T-helper 2 cell treated with Interferon-gamma antibody and Interleukin-4, amounts not matched to agents 100 ng/mL and 5 ng/mL, for 36 hours (primary cell): ENCODE data around the gene GRHL1. TPM values are rescaled to one million over a fixed set of nuclear protein-coding genes. Genes with fewer than 3 reads are reported as not detected.

Experiments
- intact Hi-C: fragments of 100-400 bp; cut with micrococcal nuclease; formaldehyde crosslinking; loops from one replicate; pipeline ENCODE4 v1.15.1; 2023
- total RNA-seq: library from RNA; stranded (reverse); gene quantifications from 2 replicates; pipeline ENCODE4 v1.2.3, GENCODE V29; 2022

The GRHL1 gene
- total RNA-seq, 1 donor from 2014 or later: 0.75 TPM

- intact Hi-C loops: no loop called here
Measured at GRCh38 chr2:10038716-10039115, 87.2 kb downstream of the GRHL1 start.

- intact Hi-C loops: no loop called here
Measured at GRCh38 chr2:10039658-10040410, 88.3 kb downstream of the GRHL1 start.

GRCh38 chr2:10041711-10042110, 90.2 kb downstream of the GRHL1 start:
- intact Hi-C loops: loop anchor here (2.0 kb wide), 1 partner anchor 567 kb away; the partner anchor contains the start of gene IAH1

GRCh38 chr2:10042301-10043161, 91.0 kb downstream of the GRHL1 start:
- intact Hi-C loops: loop anchor here (1.0 to 2.0 kb wide), 4 partner anchors 91 to 568 kb away; partner anchors contain the start of genes GRHL1, IAH1 and TAF1B

- intact Hi-C loops: loop anchor here (1.0 to 2.0 kb wide), 4 partner anchors 92 to 569 kb away; partner anchors contain the start of genes GRHL1, IAH1 and TAF1B
Measured at GRCh38 chr2:10043256-10043905, 91.9 kb downstream of the GRHL1 start, which contains the start of gene KLF11. KLF11 (plus strand) TSS chr2:10043550; CDS start chr2:10043717, 167 bp downstream.

- intact Hi-C loops: loop anchor here (1.0 to 2.0 kb wide), 6 partner anchors 77 to 569 kb away; partner anchors contain the start of genes GRHL1, IAH1, ODC1 and TAF1B
Measured at GRCh38 chr2:10043906-10044601, 92.6 kb downstream of the GRHL1 start.

- intact Hi-C loops: loop anchor here (2.0 to 5.0 kb wide), 2 partner anchors 75 to 903 kb away; no protein-coding TSS in a partner anchor
Measured at GRCh38 chr2:10045561-10046355, 94.3 kb downstream of the GRHL1 start.

GRCh38 chr2:10046931-10047330, 95.4 kb downstream of the GRHL1 start:
- intact Hi-C loops: loop anchor here (5.0 kb wide), 1 partner anchor 905 kb away; no protein-coding TSS in a partner anchor

GRCh38 chr2:10047616-10048500, 96.4 kb downstream of the GRHL1 start:
- intact Hi-C loops: loop anchor here (1.0 to 5.0 kb wide), 4 partner anchors 64 to 906 kb away; no protein-coding TSS in a partner anchor

GRCh38 chr2:10048501-10049171, 97.1 kb downstream of the GRHL1 start:
- intact Hi-C loops: loop anchor here (1.0 to 5.0 kb wide), 4 partner anchors 64 to 906 kb away; no protein-coding TSS in a partner anchor

Other genes starting within 250 kb of the GRHL1 start
- 48.3 and 52.8 TPM in 2 replicates for gene TAF1B, start 108.2 kb upstream of the GRHL1 start, total RNA-seq
- 9.6 and 10.6 TPM in 2 replicates for gene KLF11, start 91.9 kb downstream of the GRHL1 start, total RNA-seq
- 0.70 and 0.73 TPM in 2 replicates for gene CYS1, start 128.7 kb downstream of the GRHL1 start, total RNA-seq
- gene RRM2, start 171.0 kb downstream of the GRHL1 start, total RNA-seq: 493 and 506 TPM in 2 replicates